ENCODE measurements around the gene SLC38A11. TPM values are rescaled to one million over a fixed set of nuclear protein-coding genes. Genes with fewer than 3 reads are reported as not detected.

Gene SLC38A11
- polyA plus RNA-seq, 1 of the 3 experiments (the other 2 are of a cell fraction) = not detected

DNA sequence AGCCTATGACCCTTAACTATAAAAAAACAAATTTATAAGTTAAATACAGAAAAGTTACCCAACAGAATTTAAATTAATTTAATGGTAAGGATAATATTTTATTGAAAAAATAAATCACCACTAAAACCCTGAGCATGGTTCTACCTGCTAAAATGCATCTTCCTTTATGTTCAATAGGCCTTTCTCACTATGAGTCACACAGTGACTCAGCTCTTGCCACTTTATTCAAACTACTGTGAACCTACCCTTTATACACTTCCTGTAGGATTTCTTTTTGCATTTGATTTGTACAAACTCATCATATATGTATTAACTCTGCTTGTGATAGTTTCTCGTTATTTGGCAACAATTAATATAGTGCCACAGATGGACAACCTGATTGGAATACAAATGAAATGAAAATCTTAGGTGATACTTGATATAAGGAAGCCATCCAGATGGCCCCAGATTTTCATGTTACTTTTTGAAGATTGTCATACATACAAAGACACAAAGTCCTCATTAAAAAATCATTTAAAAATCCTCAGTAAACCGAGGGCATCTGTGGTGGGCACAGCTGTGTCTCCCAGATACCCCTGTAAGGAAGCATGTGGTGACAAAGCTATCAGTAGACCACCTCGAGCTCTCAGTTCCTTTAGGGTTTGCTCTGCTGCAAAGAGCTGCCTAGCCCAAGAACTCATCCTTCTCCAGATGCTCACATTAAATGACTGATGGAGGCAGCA is 58.5 kb downstream of the SLC38A11 start:
- Histone ChIP-seq H3K27ac (ENCODE audit: low read depth in 2 of 2, low read length in 1 of 2) (peak overlapping the region in 1 of 2 experiments; percentile 34; a peak in 1 of 4 replicates), H3K9me3 (no peaks in the 10 kb centered on the region), H3K4me2 (no peak overlapping the region), H3K79me2 (ENCODE audit: insufficient read depth) (no peaks in the 10 kb centered on the region), H3K4me3 (ENCODE audit: low read depth in 2 of 2, low read length in 1 of 2) (no peak overlapping the region), H3K27me3 (ENCODE audit: insufficient read depth) (no peaks in the 10 kb centered on the region), H3K9me2 (no peaks in the 10 kb centered on the region), H4K20me1 (ENCODE audit: insufficient read depth) (no peaks in the 10 kb centered on the region), H3F3A (replicated peaks; ENCODE audit: insufficient read depth) (peaks cover 20% of the 10 kb centered on the region), H2AFZ (ENCODE audit: low read depth) (peak overlapping the region; percentile 60; the same call in 1 of the 2 replicates), H3K4me1 (ENCODE audit: control insufficient read depth in 1 of 2, insufficient read depth in 2 of 2, low read depth in 1 of 2, low read length in 1 of 2) (peaks cover 0 to 13% of the 10 kb centered on the region in 2 experiments; a peak in 3 of 4 replicates), H3K36me3 (replicated peaks in 1 of 2; ENCODE audit: control insufficient read depth in 1 of 2, insufficient read depth in 2 of 2, low read length in 1 of 2) (no peaks in the 10 kb centered on the region), H3K9ac (no peak overlapping the region)
- POLR2A ChIA-PET = no interaction called here
- WGBS (ENCODE audit: low lambda C conversion rate) = 38% methylated on average over 3 of the region's 3 CpGs
- peak; percentile 91 for TF ChIP-seq JUND (IDR thresholded peaks at IDR 0.05)
- TF ChIP-seq TEAD4 (IDR thresholded peaks at IDR 0.05; ENCODE audit: borderline replicate concordance, insufficient read depth) = no peak
- TF ChIP-seq, protein P1, sequence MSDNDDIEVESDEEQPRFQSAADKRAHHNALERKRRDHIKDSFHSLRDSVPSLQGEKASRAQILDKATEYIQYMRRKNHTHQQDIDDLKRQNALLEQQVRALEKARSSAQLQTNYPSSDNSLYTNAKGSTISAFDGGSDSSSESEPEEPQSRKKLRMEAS (IDR thresholded peaks at IDR 0.05; ENCODE audit: low read depth) = peak; percentile 58; the same call in 1 of the 2 replicates
- peak; percentile 94 for TF ChIP-seq FOSL2 (IDR thresholded peaks at IDR 0.05; ENCODE audit: borderline replicate concordance, low read depth)
- TF ChIP-seq TCF12 (IDR thresholded peaks at IDR 0.05) = peak; percentile 40; the same call in 1 of the 2 replicates
- CTCF ChIA-PET = interaction anchor here (1.2 kb wide), 1 partner anchor 159 kb away, joined by 5 read pairs; no protein-coding TSS in a partner anchor
- no peak for DNase-seq

DNA sequence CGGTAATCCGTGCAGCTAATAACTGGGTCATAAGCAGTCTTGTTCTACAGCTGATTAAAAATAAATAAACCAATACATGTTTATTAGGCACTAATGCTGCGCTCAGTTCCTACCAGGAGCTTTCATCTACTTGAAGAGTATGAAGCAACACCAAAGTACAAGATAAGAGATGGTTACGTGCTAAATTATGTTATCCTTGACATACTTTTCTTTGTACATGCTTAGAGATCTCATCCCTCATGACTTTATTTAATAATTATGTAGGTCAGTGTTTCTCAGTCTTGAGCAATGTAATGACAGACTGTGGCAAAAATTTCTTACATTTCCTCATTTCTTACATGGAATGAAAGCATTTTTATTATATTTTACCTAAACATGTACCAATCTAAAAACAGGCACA is 59.1 kb downstream of the SLC38A11 start:
- no peak for DNase-seq
- H3K27ac ChIP-seq (ENCODE audit: low read depth in 2 of 2, low read length in 1 of 2) = peak overlapping the region in 1 of 2 experiments; percentile 34; a peak in 1 of 4 replicates
- no peak overlapping the region for H3K4me3 ChIP-seq (ENCODE audit: low read depth in 2 of 2, low read length in 1 of 2)
- ChIA-PET CTCF (interaction anchor here (1.6 kb wide), 1 partner anchor 54 kb away, joined by 4 read pairs; the partner anchor contains the start of gene COBLL1), POLR2A (no interaction called here)
- H3K9me2 ChIP-seq = no peaks in the 10 kb centered on the region
- H3K27me3 ChIP-seq (ENCODE audit: insufficient read depth) = no peaks in the 10 kb centered on the region
- 96% methylated on average over 4 of the region's 4 CpGs for WGBS (ENCODE audit: low lambda C conversion rate)
- TF ChIP-seq RCOR1 (IDR thresholded peaks at IDR 0.05; ENCODE audit: low read length) (no peak), EP300 (IDR thresholded peaks at IDR 0.05; ENCODE audit: borderline replicate concordance in 1 of 2, low read depth in 1 of 2, low read length in 1 of 2) (no peak), FOSL2 (IDR thresholded peaks at IDR 0.05; ENCODE audit: borderline replicate concordance, low read depth) (no peak), CHD2 (IDR thresholded peaks at IDR 0.05; ENCODE audit: low read length, partially characterized antibody) (no peak), FOXJ3 (CRISPR knock-in tag; IDR thresholded peaks at IDR 0.05) (no peak), TAF1 (IDR thresholded peaks at IDR 0.05; ENCODE audit: borderline replicate concordance, low read depth, low read length) (no peak), TEAD4 (IDR thresholded peaks at IDR 0.05; ENCODE audit: borderline replicate concordance, insufficient read depth) (no peak), ELF1 (IDR thresholded peaks at IDR 0.05) (no peak), MXI1 (IDR thresholded peaks at IDR 0.05; ENCODE audit: low read depth, low read length) (no peak), RFX5 (IDR thresholded peaks at IDR 0.05; ENCODE audit: low read length) (no peak), POLR2AphosphoS5 (IDR thresholded peaks at IDR 0.05; ENCODE audit: low read depth, low read length) (no peak), RXRA (IDR thresholded peaks at IDR 0.05; ENCODE audit: borderline replicate concordance, low read depth) (no peak)
- TF ChIP-seq, protein P2, sequence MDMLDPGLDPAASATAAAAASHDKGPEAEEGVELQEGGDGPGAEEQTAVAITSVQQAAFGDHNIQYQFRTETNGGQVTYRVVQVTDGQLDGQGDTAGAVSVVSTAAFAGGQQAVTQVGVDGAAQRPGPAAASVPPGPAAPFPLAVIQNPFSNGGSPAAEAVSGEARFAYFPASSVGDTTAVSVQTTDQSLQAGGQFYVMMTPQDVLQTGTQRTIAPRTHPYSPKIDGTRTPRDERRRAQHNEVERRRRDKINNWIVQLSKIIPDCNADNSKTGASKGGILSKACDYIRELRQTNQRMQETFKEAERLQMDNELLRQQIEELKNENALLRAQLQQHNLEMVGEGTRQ (IDR thresholded peaks at IDR 0.05; ENCODE audit: borderline replicate concordance, low read depth, low read length) = no peak
- TF ChIP-seq, protein P3, sequence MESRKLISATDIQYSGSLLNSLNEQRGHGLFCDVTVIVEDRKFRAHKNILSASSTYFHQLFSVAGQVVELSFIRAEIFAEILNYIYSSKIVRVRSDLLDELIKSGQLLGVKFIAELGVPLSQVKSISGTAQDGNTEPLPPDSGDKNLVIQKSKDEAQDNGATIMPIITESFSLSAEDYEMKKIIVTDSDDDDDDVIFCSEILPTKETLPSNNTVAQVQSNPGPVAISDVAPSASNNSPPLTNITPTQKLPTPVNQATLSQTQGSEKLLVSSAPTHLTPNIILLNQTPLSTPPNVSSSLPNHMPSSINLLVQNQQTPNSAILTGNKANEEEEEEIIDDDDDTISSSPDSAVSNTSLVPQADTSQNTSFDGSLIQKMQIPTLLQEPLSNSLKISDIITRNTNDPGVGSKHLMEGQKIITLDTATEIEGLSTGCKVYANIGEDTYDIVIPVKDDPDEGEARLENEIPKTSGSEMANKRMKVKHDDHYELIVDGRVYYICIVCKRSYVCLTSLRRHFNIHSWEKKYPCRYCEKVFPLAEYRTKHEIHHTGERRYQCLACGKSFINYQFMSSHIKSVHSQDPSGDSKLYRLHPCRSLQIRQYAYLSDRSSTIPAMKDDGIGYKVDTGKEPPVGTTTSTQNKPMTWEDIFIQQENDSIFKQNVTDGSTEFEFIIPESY (IDR thresholded peaks at IDR 0.05; ENCODE audit: borderline replicate concordance, low read depth) = no peak
- TF ChIP-seq, protein P4, sequence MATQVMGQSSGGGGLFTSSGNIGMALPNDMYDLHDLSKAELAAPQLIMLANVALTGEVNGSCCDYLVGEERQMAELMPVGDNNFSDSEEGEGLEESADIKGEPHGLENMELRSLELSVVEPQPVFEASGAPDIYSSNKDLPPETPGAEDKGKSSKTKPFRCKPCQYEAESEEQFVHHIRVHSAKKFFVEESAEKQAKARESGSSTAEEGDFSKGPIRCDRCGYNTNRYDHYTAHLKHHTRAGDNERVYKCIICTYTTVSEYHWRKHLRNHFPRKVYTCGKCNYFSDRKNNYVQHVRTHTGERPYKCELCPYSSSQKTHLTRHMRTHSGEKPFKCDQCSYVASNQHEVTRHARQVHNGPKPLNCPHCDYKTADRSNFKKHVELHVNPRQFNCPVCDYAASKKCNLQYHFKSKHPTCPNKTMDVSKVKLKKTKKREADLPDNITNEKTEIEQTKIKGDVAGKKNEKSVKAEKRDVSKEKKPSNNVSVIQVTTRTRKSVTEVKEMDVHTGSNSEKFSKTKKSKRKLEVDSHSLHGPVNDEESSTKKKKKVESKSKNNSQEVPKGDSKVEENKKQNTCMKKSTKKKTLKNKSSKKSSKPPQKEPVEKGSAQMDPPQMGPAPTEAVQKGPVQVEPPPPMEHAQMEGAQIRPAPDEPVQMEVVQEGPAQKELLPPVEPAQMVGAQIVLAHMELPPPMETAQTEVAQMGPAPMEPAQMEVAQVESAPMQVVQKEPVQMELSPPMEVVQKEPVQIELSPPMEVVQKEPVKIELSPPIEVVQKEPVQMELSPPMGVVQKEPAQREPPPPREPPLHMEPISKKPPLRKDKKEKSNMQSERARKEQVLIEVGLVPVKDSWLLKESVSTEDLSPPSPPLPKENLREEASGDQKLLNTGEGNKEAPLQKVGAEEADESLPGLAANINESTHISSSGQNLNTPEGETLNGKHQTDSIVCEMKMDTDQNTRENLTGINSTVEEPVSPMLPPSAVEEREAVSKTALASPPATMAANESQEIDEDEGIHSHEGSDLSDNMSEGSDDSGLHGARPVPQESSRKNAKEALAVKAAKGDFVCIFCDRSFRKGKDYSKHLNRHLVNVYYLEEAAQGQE (IDR thresholded peaks at IDR 0.05; ENCODE audit: low read depth, low read length) = no peak
- TF ChIP-seq, protein P5, sequence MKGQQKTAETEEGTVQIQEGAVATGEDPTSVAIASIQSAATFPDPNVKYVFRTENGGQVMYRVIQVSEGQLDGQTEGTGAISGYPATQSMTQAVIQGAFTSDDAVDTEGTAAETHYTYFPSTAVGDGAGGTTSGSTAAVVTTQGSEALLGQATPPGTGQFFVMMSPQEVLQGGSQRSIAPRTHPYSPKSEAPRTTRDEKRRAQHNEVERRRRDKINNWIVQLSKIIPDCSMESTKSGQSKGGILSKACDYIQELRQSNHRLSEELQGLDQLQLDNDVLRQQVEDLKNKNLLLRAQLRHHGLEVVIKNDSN (IDR thresholded peaks at IDR 0.05; ENCODE audit: borderline replicate concordance, low read depth) = no peak
- H3F3A ChIP-seq (replicated peaks; ENCODE audit: insufficient read depth) = peaks cover 20% of the 10 kb centered on the region
- H3K9ac ChIP-seq = no peak overlapping the region
- peak overlapping the region; percentile 60 for H2AFZ ChIP-seq (ENCODE audit: low read depth)
- no peaks in the 10 kb centered on the region for H3K79me2 ChIP-seq (ENCODE audit: insufficient read depth)
- no peak overlapping the region for H3K4me2 ChIP-seq
- H3K36me3 ChIP-seq (replicated peaks in 1 of 2; ENCODE audit: control insufficient read depth in 1 of 2, insufficient read depth in 2 of 2, low read length in 1 of 2) = no peaks in the 10 kb centered on the region
- peaks cover 0 to 13% of the 10 kb centered on the region in 2 experiments for H3K4me1 ChIP-seq (ENCODE audit: control insufficient read depth in 1 of 2, insufficient read depth in 2 of 2, low read depth in 1 of 2, low read length in 1 of 2)
- no peaks in the 10 kb centered on the region for H3K9me3 ChIP-seq
- no peaks in the 10 kb centered on the region for H4K20me1 ChIP-seq (ENCODE audit: insufficient read depth)

Measured in SK-N-SH (cell line).